ENCODE data around the gene RFK. TPM values are rescaled to one million over a fixed set of nuclear protein-coding genes. Genes with fewer than 3 reads are reported as not detected.

Gene RFK
- total and polyA plus RNA-seq, 2 of the 13 experiments (the other 11 are each of a cell fraction or from before 2014, with no cell fraction given): 18.2 to 37.2 TPM

DNA sequence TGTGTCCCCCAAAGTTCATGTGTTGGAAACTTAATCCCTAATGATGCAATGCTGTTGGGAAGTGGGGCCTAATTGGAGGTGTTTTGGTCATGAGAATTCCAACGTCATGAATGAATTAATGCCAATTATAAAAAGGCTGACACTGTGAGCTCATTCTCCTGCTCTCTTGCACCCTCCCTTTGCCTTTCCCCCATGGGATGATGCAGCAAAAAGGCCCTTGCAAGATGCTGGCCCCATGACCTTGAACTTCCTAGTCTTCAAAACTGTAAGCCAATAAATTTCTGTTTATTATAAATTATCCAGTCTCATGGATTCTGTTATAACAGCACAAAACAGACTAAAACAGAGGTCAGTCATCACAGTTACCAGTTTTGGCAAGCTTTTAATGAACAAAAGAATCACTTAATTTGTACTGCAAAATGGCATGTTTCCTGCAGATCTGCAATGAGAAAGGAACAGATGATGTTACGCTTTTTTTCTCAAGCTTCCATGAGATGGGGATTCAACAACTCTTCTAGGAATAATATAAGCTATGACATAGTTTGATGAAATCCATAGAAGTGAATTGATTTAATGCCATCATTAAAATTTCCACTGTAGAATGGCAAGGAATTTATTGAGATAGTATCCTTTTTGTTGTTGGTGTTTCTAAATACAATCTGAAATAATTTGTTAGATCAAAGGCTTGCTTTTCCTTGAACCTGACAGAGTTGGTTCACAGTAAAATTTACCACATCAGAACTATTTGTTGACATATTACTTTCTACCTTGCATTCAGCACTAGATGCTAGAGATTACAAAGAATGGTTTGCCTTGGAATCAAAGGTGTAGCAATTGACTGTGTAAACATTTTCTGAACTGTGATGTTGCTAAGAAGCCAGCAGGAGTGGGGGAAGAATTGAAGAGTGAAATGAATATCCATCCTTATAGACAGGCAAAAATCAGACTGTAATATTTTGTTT is 29.3 kb upstream of the RFK start (continued):
- TF ChIP-seq, protein P1, sequence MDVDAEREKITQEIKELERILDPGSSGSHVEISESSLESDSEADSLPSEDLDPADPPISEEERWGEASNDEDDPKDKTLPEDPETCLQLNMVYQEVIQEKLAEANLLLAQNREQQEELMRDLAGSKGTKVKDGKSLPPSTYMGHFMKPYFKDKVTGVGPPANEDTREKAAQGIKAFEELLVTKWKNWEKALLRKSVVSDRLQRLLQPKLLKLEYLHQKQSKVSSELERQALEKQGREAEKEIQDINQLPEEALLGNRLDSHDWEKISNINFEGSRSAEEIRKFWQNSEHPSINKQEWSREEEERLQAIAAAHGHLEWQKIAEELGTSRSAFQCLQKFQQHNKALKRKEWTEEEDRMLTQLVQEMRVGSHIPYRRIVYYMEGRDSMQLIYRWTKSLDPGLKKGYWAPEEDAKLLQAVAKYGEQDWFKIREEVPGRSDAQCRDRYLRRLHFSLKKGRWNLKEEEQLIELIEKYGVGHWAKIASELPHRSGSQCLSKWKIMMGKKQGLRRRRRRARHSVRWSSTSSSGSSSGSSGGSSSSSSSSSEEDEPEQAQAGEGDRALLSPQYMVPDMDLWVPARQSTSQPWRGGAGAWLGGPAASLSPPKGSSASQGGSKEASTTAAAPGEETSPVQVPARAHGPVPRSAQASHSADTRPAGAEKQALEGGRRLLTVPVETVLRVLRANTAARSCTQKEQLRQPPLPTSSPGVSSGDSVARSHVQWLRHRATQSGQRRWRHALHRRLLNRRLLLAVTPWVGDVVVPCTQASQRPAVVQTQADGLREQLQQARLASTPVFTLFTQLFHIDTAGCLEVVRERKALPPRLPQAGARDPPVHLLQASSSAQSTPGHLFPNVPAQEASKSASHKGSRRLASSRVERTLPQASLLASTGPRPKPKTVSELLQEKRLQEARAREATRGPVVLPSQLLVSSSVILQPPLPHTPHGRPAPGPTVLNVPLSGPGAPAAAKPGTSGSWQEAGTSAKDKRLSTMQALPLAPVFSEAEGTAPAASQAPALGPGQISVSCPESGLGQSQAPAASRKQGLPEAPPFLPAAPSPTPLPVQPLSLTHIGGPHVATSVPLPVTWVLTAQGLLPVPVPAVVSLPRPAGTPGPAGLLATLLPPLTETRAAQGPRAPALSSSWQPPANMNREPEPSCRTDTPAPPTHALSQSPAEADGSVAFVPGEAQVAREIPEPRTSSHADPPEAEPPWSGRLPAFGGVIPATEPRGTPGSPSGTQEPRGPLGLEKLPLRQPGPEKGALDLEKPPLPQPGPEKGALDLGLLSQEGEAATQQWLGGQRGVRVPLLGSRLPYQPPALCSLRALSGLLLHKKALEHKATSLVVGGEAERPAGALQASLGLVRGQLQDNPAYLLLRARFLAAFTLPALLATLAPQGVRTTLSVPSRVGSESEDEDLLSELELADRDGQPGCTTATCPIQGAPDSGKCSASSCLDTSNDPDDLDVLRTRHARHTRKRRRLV (CRISPR knock-in tag; IDR thresholded peaks at IDR 0.05): no peak
- TF ChIP-seq, protein P2, sequence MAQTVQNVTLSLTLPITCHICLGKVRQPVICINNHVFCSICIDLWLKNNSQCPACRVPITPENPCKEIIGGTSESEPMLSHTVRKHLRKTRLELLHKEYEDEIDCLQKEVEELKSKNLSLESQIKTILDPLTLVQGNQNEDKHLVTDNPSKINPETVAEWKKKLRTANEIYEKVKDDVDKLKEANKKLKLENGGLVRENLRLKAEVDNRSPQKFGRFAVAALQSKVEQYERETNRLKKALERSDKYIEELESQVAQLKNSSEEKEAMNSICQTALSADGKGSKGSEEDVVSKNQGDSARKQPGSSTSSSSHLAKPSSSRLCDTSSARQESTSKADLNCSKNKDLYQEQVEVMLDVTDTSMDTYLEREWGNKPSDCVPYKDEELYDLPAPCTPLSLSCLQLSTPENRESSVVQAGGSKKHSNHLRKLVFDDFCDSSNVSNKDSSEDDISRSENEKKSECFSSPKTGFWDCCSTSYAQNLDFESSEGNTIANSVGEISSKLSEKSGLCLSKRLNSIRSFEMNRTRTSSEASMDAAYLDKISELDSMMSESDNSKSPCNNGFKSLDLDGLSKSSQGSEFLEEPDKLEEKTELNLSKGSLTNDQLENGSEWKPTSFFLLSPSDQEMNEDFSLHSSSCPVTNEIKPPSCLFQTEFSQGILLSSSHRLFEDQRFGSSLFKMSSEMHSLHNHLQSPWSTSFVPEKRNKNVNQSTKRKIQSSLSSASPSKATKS (CRISPR knock-in tag; IDR thresholded peaks at IDR 0.05): no peak
- TF ChIP-seq, protein P3, sequence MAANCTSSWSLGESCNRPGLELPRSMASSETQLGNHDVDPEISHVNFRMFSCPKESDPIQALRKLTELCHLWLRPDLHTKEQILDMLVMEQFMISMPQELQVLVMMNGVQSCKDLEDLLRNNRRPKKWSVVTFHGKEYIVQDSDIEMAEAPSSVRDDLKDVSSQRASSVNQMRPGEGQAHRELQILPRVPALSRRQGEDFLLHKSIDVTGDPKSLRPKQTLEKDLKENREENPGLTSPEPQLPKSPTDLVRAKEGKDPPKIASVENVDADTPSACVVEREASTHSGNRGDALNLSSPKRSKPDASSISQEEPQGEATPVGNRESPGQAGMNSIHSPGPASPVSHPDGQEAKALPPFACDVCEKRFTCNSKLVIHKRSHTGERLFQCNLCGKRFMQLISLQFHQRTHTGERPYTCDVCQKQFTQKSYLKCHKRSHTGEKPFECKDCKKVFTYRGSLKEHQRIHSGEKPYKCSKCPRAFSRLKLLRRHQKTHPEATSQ (CRISPR knock-in tag; IDR thresholded peaks at IDR 0.05; ENCODE audit: borderline replicate concordance): no peak; the same call in 1 of the 2 replicates
- TF ChIP-seq ZNF569 (CRISPR knock-in tag; IDR thresholded peaks at IDR 0.05; ENCODE audit: borderline replicate concordance) (no peak), CBX1 (IDR thresholded peaks at IDR 0.05; ENCODE audit: low read depth) (no peak), KMT2A (CRISPR knock-in tag; IDR thresholded peaks at IDR 0.05) (no peak), TCF7L2 (IDR thresholded peaks at IDR 0.05; ENCODE audit: low read depth, low read length) (peak; percentile 96), IKZF1 (IDR thresholded peaks at IDR 0.05) (no peak), NFE2 (CRISPR knock-in tag; IDR thresholded peaks at IDR 0.05) (peak; percentile 55; the same call in 1 of the 2 replicates), SP5 (CRISPR knock-in tag; IDR thresholded peaks at IDR 0.05; ENCODE audit: borderline replicate concordance, low read depth) (peak; percentile 71), ZSCAN20 (CRISPR knock-in tag; IDR thresholded peaks at IDR 0.05; ENCODE audit: borderline replicate concordance) (no peak)
- TF ChIP-seq, protein P4, sequence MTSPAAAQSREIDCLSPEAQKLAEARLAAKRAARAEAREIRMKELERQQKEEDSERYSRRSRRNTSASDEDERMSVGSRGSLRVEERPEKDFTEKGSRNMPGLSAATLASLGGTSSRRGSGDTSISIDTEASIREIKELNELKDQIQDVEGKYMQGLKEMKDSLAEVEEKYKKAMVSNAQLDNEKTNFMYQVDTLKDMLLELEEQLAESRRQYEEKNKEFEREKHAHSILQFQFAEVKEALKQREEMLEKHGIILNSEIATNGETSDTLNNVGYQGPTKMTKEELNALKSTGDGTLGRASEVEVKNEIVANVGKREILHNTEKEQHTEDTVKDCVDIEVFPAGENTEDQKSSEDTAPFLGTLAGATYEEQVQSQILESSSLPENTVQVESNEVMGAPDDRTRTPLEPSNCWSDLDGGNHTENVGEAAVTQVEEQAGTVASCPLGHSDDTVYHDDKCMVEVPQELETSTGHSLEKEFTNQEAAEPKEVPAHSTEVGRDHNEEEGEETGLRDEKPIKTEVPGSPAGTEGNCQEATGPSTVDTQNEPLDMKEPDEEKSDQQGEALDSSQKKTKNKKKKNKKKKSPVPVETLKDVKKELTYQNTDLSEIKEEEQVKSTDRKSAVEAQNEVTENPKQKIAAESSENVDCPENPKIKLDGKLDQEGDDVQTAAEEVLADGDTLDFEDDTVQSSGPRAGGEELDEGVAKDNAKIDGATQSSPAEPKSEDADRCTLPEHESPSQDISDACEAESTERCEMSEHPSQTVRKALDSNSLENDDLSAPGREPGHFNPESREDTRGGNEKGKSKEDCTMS (CRISPR knock-in tag; conservative IDR thresholded peaks at IDR 0.05): no peak
- TF ChIP-seq, protein P5, sequence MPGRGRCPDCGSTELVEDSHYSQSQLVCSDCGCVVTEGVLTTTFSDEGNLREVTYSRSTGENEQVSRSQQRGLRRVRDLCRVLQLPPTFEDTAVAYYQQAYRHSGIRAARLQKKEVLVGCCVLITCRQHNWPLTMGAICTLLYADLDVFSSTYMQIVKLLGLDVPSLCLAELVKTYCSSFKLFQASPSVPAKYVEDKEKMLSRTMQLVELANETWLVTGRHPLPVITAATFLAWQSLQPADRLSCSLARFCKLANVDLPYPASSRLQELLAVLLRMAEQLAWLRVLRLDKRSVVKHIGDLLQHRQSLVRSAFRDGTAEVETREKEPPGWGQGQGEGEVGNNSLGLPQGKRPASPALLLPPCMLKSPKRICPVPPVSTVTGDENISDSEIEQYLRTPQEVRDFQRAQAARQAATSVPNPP (CRISPR knock-in tag; IDR thresholded peaks at IDR 0.05): no peak
- TF ChIP-seq, protein P6, sequence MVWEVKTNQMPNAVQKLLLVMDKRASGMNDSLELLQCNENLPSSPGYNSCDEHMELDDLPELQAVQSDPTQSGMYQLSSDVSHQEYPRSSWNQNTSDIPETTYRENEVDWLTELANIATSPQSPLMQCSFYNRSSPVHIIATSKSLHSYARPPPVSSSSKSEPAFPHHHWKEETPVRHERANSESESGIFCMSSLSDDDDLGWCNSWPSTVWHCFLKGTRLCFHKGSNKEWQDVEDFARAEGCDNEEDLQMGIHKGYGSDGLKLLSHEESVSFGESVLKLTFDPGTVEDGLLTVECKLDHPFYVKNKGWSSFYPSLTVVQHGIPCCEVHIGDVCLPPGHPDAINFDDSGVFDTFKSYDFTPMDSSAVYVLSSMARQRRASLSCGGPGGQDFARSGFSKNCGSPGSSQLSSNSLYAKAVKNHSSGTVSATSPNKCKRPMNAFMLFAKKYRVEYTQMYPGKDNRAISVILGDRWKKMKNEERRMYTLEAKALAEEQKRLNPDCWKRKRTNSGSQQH (CRISPR knock-in tag; IDR thresholded peaks at IDR 0.05; ENCODE audit: low read depth): no peak

All from HepG2 (cell line).